Endodermal cell (in vitro differentiated cells): Measurements from ENCODE around the gene SMOC2. TPM values are rescaled to one million over a fixed set of nuclear protein-coding genes. Genes with fewer than 3 reads are reported as not detected.

Source experiments
- DNase-seq: peaks from one replicate; pipeline ENCODE4 v3.0.0-alpha.2; 2017
- H3K27ac ChIP-seq: 2 replicates; pipeline ENCODE4 v1.5.1; 2013; ENCODE audit warnings: mild to moderate bottlenecking, low read depth, low read length, moderate library complexity
- H3K27me3 ChIP-seq: 2 replicates; pipeline ENCODE4 v1.6.1; 2013; ENCODE audit warnings: mild to moderate bottlenecking, low read length, moderate library complexity; ENCODE audit not compliant: insufficient read depth, control insufficient read depth, poor library complexity, severe bottlenecking
- H3K36me3 ChIP-seq: 2 replicates; pipeline ENCODE4 v1.7.0; 2013; ENCODE audit warnings: mild to moderate bottlenecking, low read length, moderate library complexity; ENCODE audit not compliant: control insufficient read depth, insufficient read depth
- H3K4me1 ChIP-seq: one replicate; pipeline ENCODE4 v1.7.0; 2013; ENCODE audit warnings: low read length; ENCODE audit not compliant: control insufficient read depth, insufficient read depth
- H3K4me3 ChIP-seq: 2 replicates; pipeline ENCODE4 v1.5.1; 2013; ENCODE audit warnings: mild to moderate bottlenecking, low read length, moderate library complexity
- H3K9ac ChIP-seq: 2 replicates; pipeline ENCODE4 v1.6.1; 2013; ENCODE audit warnings: mild to moderate bottlenecking, low read length, moderate library complexity; ENCODE audit not compliant: poor library complexity, severe bottlenecking; ENCODE audit errors: extremely low read depth
- H3K9me3 ChIP-seq: 2 replicates; pipeline ENCODE4 v1.6.1; 2013; ENCODE audit warnings: mild to moderate bottlenecking, low read length, moderate library complexity; ENCODE audit not compliant: control insufficient read depth
- H3K27ac Mint-ChIP-seq: 2 replicates; pipeline ENCODE4 v1.8.0; 2020; ENCODE audit warnings: mixed read lengths
- H3K27me3 Mint-ChIP-seq: 2 replicates; pipeline ENCODE4 v1.8.0; 2021; ENCODE audit warnings: mild to moderate bottlenecking, mixed read lengths; ENCODE audit not compliant: insufficient read depth
- H3K36me3 Mint-ChIP-seq: 2 replicates; pipeline ENCODE4 v1.8.0; 2020; ENCODE audit warnings: low read depth, mixed read lengths
- H3K4me1 Mint-ChIP-seq: 2 replicates; pipeline ENCODE4 v1.8.0; 2020; ENCODE audit warnings: mixed read lengths
- H3K4me3 Mint-ChIP-seq: 2 replicates; pipeline ENCODE4 v1.8.0; 2020; ENCODE audit warnings: mild to moderate bottlenecking, moderate library complexity, mixed read lengths
- H3K9me3 Mint-ChIP-seq: 2 replicates; pipeline ENCODE4 v1.8.0; 2020; ENCODE audit warnings: mild to moderate bottlenecking, mixed read lengths
- CTCF ChIP-seq: fragments of 200-600 bp; sonication (generic); conservative IDR thresholded peaks from 2 replicates; pipeline ENCODE4 v1.5.0; 2021; ENCODE audit warnings: antibody characterized with exemption, mild to moderate bottlenecking
- WGBS, 2 experiments: methylation state at CpG; one replicate each; pipeline versions ENCODE4 v1.1.5 to v1.1.7; 2013; ENCODE audit warnings: missing lambda C conversion rate in 2 of 2, mixed read lengths in 1 of 2; ENCODE audit not compliant: insufficient coverage in 1 of 2, insufficient read length in 1 of 2; 5-methylcytosine and 5-hydroxymethylcytosine counted together
- total RNA-seq, 2 donors: library from RNA; stranded (reverse); fragmentation: NEBNext Ultra II Directional in 1 of 2; extraction: Animal tissue kit (Norgen Biotek cat#: 25700) in 1 of 2; gene quantifications; 2 replicates in 1 of 2; 3 replicates in 1 of 2; pipeline ENCODE4 v1.2.1, GENCODE V29; 2021

Gene SMOC2
- total RNA-seq, 2 donors from 2014 or later, result 0.20 TPM; not detected in 1

DNA sequence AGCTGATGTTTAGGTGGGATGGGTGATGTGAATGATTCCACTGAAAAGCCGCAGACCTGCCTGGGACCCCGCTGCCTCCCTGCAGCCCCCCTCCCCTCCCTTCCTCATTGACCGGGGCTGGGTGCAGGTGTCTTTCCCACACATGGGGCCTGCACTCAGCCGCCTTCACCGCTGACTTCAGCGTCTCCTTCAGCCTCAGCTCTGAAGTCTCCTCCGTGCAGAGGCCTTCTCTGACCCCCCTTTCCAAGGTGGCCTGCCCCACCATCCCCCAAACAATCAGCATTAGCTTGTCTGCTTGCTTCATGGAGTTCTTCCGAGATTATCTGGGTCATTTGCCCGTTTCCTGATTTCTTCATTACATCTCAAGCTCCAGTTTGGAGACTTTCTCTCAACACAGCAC, 140.7 kb downstream of the SMOC2 start:
- Histone ChIP-seq H3K36me3 (no peaks in the 10 kb centered on the region), H3K9ac (no peak overlapping the region), H3K27me3 (no peaks in the 10 kb centered on the region), H3K4me1 (no peaks in the 10 kb centered on the region), H3K27ac (no peak overlapping the region), H3K4me3 (no peak overlapping the region), H3K9me3 (no peaks in the 10 kb centered on the region)
- no peak for TF ChIP-seq CTCF
- no peaks in the 10 kb centered on the region for H3K4me1 Mint-ChIP-seq
- no peak for DNase-seq
- WGBS, 2 experiments, result 89 to 93% methylated on average over 6 to 9 of the region's 9 CpGs
- H3K4me3 Mint-ChIP-seq, result no peak overlapping the region
- no peaks in the 10 kb centered on the region for H3K36me3 Mint-ChIP-seq
- H3K27ac Mint-ChIP-seq, result no peak overlapping the region
- H3K27me3 Mint-ChIP-seq, result no peaks in the 10 kb centered on the region
- H3K9me3 Mint-ChIP-seq, result no peaks in the 10 kb centered on the region

GRCh38 chr6:168582571-168582981, 141.6 kb downstream of the SMOC2 start:
- no peak overlapping the region for H3K27ac Mint-ChIP-seq

GRCh38 chr6:168583126-168583525, 142.1 kb downstream of the SMOC2 start:
- H3K27me3 Mint-ChIP-seq, result no peaks in the 10 kb centered on the region
- H3K27ac ChIP-seq, result no peak overlapping the region
- H3K4me1 Mint-ChIP-seq, result no peaks in the 10 kb centered on the region
- H3K4me1 ChIP-seq, result no peaks in the 10 kb centered on the region
- H3K27me3 ChIP-seq, result no peaks in the 10 kb centered on the region
- TF ChIP-seq CTCF, result no peak
- 86 to 93% methylated on average over 4 to 6 of the region's 6 CpGs for WGBS, 2 experiments
- no peak overlapping the region for H3K9ac ChIP-seq
- H3K4me3 ChIP-seq, result no peak overlapping the region
- no peaks in the 10 kb centered on the region for H3K36me3 ChIP-seq
- H3K36me3 Mint-ChIP-seq, result no peaks in the 10 kb centered on the region
- no peaks in the 10 kb centered on the region for H3K9me3 Mint-ChIP-seq
- no peak for DNase-seq
- no peak overlapping the region for H3K4me3 Mint-ChIP-seq
- no peak overlapping the region for H3K27ac Mint-ChIP-seq
- H3K9me3 ChIP-seq, result no peaks in the 10 kb centered on the region

More at GRCh38 chr6:168582571-168582981, 141.6 kb downstream of the SMOC2 start:
- no peaks in the 10 kb centered on the region for H3K4me1 Mint-ChIP-seq
- Histone ChIP-seq H3K9me3 (no peaks in the 10 kb centered on the region), H3K27me3 (no peaks in the 10 kb centered on the region), H3K27ac (no peak overlapping the region), H3K4me1 (no peaks in the 10 kb centered on the region), H3K9ac (no peak overlapping the region), H3K36me3 (no peaks in the 10 kb centered on the region), H3K4me3 (no peak overlapping the region)
- no peaks in the 10 kb centered on the region for H3K27me3 Mint-ChIP-seq
- H3K36me3 Mint-ChIP-seq, result no peaks in the 10 kb centered on the region
- no peak for DNase-seq
- TF ChIP-seq CTCF, result no peak
- no peak overlapping the region for H3K4me3 Mint-ChIP-seq
- 92 to 93% methylated on average over 17 to 21 of the region's 21 CpGs for WGBS, 2 experiments
- H3K9me3 Mint-ChIP-seq, result no peaks in the 10 kb centered on the region
